OCI-M2 (cell line): ENCODE data around the gene HOXB13.

Source experiments
- DNase-seq: peaks from one replicate; lab custom pipeline; 2025; ENCODE audit not compliant: unreplicated experiment; lab: John Stamatoyannopoulos, UW

Gene HOXB13

GRCh38 chr17:48728232-48729231, at the start of gene HOXB13:
HOXB13 (minus strand) TSS chr17:48728750; CDS start chr17:48728593, 157 bp downstream.
- no peak for DNase-seq

DNA sequence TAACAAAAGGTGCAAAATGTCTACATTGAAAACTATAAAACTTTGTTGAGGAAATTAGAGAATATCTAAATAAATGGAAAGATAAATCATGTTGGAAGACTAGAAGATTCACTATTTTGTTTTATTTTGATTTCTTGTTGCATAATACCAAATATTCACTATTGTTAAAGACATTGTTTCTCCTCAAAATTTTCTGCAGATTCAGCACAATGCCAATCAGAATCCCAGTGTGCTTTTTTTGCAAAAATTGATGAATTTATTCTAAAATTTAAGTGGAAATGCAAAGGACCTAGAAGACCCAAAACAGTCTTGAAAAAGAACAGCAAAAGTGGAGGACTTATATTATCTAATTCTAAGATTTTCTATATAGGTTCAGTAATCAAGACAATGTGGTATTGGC, 48.1 kb upstream of the HOXB13 start:
- no peak for DNase-seq

GRCh38 chr17:48773245-48773644, 44.7 kb upstream of the HOXB13 start:
- no peak for DNase-seq

GRCh38 chr17:48770954-48771353, 42.4 kb upstream of the HOXB13 start:
- DNase-seq, result no peak

DNA sequence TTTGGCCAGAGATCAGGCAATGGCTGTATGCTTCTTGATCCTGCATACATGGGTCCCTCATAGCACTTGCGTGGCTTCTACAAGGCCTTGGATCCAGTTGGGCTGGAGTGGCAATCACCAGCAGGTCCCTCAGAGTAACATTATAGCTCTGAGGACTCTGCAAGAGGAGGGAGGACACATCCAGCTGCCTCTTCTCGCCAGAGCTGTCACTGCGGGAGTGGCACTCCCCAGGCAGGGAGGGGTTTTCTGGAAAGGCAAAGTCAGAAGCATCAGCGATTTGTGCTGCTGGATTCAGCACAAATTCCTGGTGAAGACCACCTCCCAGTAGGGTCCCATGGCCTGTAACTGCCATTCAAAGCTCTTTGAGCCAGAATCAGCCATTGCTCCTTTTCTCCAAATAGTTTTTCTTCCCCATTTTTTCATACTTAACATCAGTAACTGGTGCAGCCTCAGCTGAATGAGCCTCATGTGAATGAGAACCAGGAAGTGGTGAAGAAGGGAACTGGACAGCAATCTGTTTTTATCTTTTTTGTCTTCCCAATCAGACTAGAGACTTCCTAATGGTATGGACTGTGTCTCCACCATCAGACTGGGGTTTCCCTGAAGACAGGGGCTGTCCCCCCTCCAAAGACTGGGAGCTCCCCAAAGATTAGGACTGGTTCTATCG, 40.6 kb upstream of the HOXB13 start:
- no peak for DNase-seq

DNA sequence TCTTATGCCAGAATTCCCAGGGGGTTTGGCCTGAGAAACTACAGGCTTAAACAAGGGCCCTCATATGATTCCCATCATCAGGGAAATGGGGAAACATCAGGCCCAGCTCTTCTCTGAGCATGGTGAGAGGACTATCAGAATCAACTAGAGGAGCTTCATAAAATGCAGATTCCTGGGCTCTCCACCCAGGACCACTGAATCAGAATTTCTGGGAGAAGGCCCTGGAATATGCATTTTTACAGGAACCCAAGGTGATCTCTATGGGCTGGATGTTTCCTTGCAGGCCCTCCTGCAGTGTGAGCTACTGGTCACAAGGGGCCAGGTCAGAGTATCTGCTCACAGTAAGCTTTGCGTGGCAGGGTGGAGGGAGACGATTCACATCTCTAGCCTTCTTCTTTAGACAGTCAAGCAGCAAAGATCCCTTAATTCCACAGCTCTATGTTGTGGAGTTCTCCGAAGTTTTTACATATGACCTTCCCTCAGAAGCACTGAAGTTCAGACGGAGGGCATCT, 38.8 kb upstream of the HOXB13 start:
- DNase-seq, result no peak

GRCh38 chr17:48761114-48761513, 32.6 kb upstream of the HOXB13 start:
- DNase-seq, result no peak

DNA sequence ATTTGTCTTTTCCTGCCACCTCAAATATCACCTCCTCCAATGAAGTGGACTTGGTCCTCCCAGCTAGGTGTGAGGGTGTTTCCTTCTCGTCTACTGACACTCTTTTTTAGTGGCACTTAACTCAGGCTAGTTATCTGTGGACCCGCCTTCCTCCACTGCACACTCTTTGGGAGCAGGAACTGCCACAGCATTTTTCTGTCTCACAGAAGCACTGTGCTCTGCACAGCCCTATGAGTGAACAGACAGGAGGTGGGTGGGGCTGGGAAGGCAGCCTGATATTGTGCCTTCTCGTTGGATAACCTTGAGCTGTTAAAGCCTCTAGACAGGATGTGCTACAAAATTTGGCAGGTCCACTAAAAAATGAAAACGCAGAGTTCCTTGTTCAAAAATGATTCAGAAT, 31.9 kb upstream of the HOXB13 start:
- DNase-seq, result no peak

DNA sequence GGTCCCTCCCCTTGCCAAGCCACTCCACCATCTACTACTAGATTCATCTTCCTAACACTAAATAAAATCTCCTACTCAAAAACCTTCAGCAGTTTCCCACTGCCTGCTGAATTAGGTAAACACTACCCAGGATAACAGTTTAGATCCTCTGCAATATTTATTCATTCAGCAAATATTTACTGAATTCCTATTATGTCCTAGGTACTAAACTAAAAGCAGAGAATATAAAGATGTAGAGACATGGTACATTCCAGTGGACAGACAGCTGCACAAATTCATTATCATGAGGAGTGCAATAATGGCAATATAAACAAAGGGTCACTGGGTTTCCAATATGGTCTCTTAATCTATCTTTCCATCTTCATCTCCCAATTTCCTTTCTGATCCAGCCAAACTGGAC, 30.7 kb upstream of the HOXB13 start:
- no peak for DNase-seq

- no peak for DNase-seq
Observed at GRCh38 chr17:48757524-48757961, 29.0 kb upstream of the HOXB13 start.

- DNase-seq, result no peak
Observed at GRCh38 chr17:48756830-48757251, 28.3 kb upstream of the HOXB13 start.

DNA sequence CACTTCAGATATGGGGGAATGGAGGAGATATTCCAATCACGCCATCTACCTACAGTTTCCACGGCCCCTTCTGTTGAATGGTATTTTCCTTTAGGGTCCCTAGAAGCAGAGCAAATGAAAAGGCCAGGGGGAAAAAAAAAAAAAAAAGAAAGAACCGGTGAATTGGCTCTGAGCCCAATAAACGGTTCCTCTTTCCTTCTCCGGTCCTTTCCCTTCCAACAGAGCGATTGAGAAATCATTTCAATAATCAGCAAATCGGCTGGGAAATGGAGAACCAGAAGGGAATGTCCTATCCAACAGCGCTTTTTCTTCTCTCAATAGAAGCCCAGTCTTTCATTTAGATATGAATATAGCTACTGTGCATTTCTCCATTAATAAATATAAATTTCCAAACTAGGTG, 26.8 kb upstream of the HOXB13 start:
- DNase-seq, result no peak

- DNase-seq, result no peak
Observed at GRCh38 chr17:48754500-48755261, 26.1 kb upstream of the HOXB13 start.

GRCh38 chr17:48753794-48754499, 25.4 kb upstream of the HOXB13 start:
- DNase-seq, result no peak

GRCh38 chr17:48752399-48753288, 24.1 kb upstream of the HOXB13 start:
- no peak for DNase-seq

- DNase-seq, result no peak
Observed at GRCh38 chr17:48751733-48752398, 23.3 kb upstream of the HOXB13 start.

DNA sequence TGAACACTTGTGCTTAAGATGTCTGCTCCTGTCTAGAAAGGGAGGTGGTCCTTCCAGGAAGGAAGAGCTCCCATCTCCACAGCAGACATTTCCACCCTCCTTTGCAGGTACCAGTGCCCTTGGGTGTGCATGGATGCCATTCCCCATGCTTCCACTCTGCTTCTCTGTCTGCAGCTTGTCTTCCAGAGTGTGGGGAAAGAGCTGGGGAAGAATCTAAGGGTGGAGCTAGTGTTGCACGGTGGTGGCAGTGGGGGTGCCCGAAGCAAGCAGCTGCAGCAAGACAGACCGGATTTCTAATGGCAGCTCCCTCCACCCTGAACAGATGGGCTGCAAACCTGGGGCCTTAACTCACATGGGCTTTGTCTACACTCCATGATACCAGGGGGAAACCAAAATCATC, 22.6 kb upstream of the HOXB13 start:
- DNase-seq, result no peak

DNA sequence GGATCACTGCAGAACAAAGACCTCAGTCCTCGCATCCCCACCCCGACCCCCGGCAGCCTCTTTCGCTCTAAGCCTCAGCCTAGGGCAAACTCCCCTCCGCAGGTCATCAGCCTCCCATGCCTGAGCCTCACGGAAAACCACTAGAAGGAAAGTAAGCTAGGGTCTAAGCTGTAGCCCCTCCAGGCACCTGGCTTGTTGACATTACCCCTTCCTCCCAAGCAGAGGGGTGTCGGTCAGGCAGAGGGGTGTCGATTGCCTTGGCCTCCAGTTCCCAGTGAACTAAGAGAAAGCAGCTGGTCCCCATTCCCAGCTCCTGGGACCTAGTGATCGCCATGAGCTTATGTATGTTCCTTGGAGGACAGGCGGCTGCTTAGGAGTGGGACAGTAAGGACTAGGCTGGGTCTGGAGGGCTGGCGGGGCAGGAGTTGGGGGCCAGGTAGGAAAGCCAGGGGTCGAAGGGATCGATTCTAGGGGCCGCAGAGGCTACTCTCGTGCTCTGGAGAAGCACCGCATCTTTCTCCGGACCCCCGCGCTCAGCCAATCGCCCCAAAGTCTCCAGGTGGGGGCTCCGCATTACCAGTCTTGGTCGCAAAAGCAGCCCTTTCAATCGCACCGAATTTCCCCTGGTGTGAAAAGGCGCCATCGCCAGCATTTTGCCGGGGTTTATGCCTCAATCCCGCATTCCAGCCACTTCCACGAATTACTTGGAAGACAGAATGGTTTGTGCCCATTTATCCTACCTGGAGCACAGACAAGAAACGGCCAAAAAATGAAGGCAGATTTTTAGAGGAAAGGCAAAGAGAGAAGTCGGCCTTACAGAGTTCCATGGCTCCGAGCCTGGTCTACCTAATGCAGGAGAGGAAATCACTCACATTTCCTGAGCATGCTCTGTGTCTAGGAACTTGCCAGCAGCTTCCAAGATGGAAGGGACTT, 21.3 kb upstream of the HOXB13 start:
- DNase-seq, result no peak
